Activated CD4-positive, CD25-positive, alpha-beta regulatory T cell treated with anti-CD3 and anti-CD28 coated beads, Interleukin-2, amount 50 U/mL, for 72 hours (primary cell): ENCODE results near the gene TUBGCP6.
"Not testable (repeated sequence)": the region's sequence is repeated elsewhere in the genome, so short reads cannot be mapped to it uniquely, and the experiment has no call there.

Experiments used
- DNase-seq: peaks from one replicate; pipeline ENCODE4 v3.0.0; 2021

TUBGCP6 gene

DNA sequence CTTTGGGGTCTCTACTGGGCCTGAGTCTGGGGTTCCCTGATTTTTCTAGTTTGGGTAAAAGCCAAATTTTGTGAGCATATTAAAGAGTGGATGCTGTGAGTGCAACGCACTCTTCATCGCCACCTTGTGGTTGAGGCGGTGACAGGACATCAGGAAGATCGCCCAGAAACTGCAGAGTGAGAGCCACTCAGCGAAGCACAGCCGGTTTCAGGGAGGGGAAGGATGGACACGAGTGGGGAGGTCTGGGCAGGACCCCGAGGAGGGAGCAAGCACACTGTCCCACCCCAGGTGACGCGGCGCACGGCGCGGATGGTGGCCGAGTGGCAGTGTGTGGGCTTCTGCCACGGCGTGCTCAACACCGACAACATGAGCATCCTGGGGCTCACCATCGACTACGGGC lies 34.9 kb downstream of the TUBGCP6 start:
- DNase-seq, result peak; percentile 69

DNA sequence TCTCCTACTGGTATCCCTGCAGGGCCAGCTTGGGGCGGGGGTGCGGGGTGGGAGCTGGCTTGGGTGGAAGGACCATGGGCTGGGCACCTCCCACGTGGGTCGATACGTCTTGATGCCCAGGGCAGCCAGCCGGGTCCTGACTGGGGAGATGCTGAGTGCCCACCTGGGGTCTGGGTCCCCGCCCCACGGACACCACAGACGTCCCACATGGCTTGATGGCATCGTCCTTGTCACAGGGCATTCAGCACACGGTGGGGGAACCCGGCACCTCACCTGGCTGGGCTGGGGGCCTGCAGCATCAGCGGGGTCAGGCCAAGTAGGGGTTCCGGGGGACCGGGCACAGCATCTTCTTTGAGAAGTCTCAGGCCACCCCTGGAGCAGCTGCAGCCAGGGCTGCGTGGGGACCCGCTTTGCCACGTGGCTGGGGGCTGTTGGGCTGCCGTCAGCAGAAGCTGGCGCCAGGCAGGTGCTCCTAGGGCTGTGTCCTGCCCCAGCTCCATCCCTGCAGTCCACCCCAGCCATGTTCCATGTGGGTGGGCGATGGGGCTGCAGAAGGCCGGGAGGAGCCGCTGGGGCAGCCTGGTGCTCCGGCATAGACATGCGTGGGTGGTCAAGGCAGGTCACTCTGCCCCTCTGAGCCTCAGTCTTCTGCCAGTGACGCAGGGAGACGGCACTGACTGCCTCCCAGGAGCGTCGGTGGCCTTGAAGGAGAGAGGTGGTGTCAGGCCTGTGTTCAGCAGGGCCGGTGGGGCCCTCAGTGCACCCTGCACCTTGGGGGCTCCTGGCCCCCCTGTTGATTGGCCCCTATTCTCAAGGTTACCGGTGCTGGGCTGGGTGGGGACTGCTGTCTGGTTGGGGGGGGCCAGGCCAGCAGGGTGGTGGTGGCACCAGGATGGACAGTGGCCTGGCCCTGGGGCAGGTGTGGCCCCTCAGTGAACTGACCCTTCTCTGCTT lies 35.6 kb downstream of the TUBGCP6 start:
- peak; percentile 30 for DNase-seq

- no peak for DNase-seq
Measured at GRCh38 chr22:50208430-50208938, 36.3 kb downstream of the TUBGCP6 start.

DNA sequence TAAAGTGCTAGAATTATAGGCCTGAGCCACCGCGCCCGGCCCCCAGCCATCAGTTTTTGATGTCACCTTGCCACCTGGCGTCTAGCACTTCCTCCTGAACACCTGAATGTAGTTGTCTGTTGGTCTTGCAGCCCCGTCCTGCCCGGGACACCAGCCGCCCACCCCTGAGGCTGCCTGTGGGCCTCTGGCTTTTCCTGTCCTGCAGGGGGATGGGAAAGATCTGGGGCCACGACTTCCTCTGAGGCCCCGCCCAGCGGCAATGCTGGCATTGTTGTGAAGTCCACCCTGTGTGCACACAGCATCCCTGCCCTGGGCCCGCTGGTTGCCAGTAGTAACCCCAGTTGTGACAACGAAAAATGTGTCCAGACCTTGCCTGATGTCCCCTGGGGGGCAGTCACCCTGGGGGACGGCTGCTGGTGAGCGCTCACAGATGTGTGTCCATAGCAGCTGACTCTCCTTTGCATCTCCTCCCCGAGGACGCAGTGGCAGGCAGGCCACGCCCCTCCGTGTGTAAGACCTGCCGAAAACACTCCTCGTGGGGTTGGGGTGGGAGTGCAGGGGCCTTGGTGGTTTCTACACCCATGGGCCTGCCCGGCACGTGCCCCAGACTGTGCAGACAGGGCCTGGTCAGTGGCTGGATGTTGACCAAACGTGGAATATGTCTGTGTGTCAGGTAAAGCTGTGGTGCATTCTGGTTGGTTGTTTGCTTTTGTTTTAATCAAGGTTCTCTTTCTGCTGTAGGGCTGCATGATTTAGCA lies 37.3 kb downstream of the TUBGCP6 start:
- DNase-seq, result no peak

DNA sequence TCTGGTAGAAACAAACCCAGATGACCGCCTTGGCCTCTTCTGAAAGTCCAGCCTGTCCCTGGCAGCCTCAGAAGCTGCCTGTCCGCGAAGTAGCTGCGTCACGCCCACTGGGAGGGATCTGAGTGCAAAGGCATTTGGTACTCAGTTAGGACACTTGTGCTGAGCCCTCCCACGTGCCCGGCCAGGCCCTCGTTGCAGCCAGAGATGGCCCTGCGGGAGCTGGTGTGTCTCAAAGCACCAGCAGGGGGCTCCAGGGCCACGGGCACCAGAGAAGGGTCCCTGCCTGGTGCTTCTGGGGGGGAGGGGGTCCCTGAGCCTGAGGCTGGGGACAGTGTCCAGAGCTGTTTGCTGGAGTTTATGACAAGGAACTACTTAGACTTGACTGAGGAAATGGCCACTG lies 38.2 kb downstream of the TUBGCP6 start:
- no peak for DNase-seq

- DNase-seq, result no peak
Measured at GRCh38 chr22:50205781-50206569, 38.8 kb downstream of the TUBGCP6 start.

DNA sequence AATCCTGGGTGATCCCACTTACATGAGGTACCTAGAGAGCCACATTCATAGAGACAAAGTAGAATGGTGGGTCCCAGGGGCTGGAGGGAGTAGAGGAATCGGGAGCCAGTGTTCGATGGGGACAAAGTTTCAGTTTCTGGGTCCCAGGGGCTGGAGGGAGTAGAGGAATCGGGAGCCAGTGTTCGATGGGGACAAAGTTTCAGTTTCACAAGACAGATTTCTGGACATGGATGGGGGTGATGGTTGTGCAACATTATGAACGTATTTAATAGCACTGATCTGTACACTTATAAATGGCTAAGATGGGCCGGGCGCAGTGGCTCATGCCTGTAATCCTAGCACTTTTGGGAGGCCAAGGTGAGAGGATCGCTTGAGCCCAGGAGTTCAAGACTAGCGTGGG lies 39.8 kb downstream of the TUBGCP6 start:
- DNase-seq, result not testable (repeated sequence)

- DNase-seq, result no peak
Measured at GRCh38 chr22:50204571-50204970, 40.3 kb downstream of the TUBGCP6 start.

DNA sequence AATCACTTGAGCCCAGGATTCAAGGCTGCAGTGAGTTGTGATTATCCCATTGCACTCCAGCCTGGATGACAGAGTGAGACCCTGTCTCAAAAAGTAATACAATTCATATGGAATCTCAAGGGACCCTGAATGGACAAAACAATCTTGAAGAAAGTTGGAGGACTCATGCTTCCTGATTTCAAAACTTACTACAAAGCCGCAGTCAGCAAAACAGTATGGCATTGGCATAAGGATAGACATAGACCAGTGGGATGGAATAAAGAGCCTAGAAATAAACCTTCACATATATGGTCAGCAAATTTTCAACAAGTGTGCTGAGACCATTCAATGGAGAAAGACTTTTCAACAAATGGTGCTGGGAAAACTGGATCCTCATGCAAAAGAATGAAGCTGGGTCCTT lies 41.5 kb downstream of the TUBGCP6 start:
- no peak for DNase-seq

DNA sequence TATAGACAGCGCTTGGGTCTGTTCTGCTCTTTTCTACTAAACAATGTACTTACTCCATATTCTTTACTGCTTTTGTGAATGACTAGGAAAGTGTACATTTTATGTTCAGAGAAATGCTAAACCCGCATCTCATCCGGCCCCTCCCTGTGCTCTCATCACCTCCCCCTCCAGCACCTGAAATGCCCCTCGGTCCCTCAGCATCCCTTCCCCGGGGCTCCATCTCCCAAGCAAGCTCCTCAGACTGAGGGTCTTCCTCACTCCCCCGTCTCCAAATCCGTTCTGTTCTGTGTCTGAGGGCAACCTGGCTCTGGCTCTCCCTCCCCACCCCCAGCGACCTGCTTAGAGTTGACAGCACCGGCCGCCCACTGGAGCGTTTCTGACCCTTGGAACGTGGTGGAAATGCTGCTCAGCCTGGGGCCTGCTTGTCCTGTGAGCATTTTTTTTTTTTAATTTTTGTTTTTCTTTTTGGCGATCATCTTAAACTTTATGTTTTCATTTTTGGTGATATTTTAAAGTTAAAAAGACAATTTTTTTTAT lies 42.6 kb downstream of the TUBGCP6 start:
- no peak for DNase-seq

- no peak for DNase-seq
Measured at GRCh38 chr22:50201191-50202129, 43.4 kb downstream of the TUBGCP6 start.

GRCh38 chr22:50200461-50201190 lies 44.2 kb downstream of the TUBGCP6 start, which contains the start of gene SELENOO:
TSS of gene SELENOO (plus strand) at chr22:50201011. CDS start at chr22:50201037, 26 bp downstream.
- DNase-seq, result peak; percentile 92

- no peak for DNase-seq
Measured at GRCh38 chr22:50199829-50200460, 44.9 kb downstream of the TUBGCP6 start.

- DNase-seq, result no peak
Measured at GRCh38 chr22:50199251-50199721, 45.5 kb downstream of the TUBGCP6 start.

DNA sequence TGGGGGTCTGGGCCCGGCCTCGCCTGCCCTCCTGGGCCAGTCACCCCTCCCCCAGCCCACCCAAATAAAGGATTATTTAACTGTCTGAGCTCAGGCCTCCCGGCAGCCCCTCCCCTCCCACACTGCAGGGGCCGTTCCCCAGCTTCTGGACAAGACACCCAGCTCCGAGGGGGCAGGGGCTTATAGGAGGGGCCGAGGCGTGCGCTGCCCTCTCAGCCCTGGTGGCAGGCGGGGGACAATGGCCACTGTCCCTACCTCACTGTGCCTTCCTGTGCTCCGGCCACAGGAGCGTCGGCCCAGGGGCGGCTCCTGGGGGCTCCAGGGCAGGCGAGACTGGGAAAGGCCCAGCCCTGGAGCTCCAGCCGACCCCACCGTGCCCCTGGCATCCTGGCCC lies 46.2 kb downstream of the TUBGCP6 start:
- DNase-seq, result no peak

DNA sequence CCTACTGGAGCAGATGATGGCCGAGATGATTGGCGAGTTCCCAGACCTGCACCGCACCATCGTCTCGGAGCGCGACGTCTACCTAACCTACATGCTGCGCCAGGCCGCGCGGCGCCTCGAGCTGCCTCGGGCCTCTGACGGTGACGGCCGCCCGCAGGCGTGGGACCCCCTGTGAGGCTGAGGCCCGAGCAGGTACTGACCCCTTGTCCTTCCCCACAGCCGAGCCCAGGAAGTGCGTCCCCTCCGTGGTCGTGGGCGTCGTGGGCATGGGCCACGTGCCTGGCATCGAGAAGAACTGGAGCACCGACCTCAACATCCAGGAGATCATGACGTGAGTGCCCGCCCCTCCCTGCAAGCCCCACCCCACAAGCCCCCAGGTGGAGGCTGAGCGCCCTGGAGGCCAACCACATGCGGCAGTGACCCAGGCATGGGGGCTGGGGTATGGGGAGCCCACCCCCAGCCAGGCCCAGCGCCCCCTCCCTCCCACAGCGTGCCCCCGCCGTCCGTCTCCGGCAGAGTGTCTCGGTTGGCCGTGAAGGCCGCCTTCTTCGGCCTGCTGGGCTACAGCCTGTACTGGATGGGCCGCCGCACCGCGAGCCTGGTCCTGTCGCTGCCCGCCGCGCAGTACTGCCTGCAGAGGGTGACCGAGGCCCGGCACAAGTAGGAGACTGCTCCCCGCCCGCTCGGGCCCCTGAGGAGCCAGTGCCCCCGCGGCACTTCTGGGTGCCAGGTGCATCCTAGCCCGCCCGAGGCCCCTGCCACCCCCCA lies 46.8 kb downstream of the TUBGCP6 start:
- DNase-seq, result no peak

DNA sequence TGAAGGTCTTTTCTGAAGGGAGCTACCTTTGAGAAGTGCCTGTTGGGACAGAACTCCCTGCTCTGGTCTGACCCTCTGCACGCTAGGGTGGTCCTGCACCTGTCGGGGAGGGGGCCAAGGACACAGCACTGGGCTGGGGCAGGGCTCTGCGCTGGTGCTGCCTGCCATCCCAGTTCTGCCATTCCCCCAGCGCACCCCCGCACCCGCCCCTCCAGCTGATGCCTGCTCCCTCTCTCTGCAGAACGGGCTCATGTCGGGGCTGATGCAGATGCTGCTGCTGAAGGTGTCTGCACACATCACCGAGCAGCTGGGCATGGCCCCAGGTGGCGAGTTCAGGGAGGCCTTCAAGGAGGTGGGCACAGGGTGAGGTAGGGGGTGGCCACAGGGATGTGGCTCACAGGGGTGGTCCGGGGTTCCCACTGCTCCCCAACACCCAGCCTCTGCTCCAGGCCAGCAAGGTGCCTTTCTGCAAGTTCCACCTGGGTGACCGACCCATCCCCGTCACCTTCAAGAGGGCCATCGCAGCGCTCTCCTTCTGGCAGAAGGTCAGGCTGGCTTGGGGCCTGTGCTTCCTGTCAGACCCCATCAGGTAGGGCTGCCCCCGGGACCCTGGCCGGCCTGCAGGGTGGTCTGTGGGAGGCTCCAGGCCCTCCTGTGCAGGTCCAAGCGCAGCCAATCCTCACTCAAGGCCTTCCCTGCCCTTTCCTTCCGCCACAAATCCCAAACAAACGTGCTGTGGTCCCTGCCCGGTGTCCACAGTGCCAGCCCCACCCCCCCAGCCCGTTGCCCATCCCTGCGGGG lies 47.6 kb downstream of the TUBGCP6 start:
- no peak for DNase-seq

DNA sequence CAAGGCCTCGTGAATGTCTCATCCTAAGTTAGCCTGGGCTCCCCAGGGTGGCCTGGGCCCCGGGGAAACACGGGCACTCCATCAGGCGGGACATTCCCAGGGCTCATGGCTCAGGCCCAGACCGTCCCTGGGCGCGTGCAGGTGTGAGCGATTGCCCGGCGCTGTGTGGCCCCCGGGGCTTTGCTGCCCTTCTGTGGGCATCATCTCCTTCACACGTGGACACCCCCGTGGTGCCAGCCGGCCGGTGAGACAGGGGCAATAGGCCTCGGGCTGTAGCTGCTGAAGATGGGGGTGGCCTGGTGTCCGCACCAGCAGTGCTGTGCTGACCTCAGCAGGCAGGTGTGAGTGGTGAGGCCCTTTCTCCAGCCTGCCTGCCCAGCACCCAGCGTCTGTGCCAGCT lies 48.6 kb downstream of the TUBGCP6 start:
- no peak for DNase-seq
